GM13976 (cell line): ENCODE measurements around the gene SPAG4.

Experiments used
- DNase-seq: peaks from one replicate; pipeline ENCODE4 v3.0.0; 2012; ENCODE audit warnings: low spot score
- CTCF ChIP-seq: IDR thresholded peaks from 2 replicates; pipeline ENCODE4 v1.5.1; 2012; ENCODE audit warnings: borderline replicate concordance, mild to moderate bottlenecking; ENCODE audit not compliant: insufficient read depth; ENCODE audit errors: extremely low read depth, missing control alignments, control extremely low read depth
- in situ Hi-C: fragments of 300-500 bp; cut with MboI; formaldehyde crosslinking; loops from one replicate; pipeline ENCODE4 v1.12.0; 2022; ENCODE audit warnings: low sequenced_read_pairs, mixed read lengths, inconsistent platforms; ENCODE audit not compliant: unreplicated experiment

Gene SPAG4

DNA sequence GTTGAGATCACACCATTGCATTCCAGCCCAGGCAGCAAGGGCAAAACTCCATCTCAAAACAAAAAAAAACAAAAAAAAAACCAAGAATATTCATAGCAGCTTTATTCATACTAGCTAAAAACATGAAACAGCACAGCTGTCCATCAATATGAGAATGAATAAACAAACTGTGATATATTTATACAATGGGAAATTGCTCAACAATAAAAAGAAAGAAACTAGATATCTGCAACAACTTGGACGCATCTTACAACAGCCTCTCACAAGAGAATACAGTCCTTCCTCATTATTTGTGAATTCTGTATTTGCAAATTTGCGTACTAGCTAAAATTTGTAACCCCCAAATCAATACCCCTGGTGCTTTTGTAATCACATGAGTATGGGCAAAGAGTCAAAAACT, 28.2 kb upstream of the SPAG4 start:
- in situ Hi-C loops = no loop called here
- no peak for TF ChIP-seq CTCF
- no peak for DNase-seq

GRCh38 chr20:35588397-35588796, 27.2 kb upstream of the SPAG4 start:
- no peak for DNase-seq
- in situ Hi-C loops = no loop called here
- TF ChIP-seq CTCF = no peak

- in situ Hi-C loops = no loop called here
- TF ChIP-seq CTCF = no peak
Observed at GRCh38 chr20:35592339-35592974, 23.2 kb upstream of the SPAG4 start.

DNA sequence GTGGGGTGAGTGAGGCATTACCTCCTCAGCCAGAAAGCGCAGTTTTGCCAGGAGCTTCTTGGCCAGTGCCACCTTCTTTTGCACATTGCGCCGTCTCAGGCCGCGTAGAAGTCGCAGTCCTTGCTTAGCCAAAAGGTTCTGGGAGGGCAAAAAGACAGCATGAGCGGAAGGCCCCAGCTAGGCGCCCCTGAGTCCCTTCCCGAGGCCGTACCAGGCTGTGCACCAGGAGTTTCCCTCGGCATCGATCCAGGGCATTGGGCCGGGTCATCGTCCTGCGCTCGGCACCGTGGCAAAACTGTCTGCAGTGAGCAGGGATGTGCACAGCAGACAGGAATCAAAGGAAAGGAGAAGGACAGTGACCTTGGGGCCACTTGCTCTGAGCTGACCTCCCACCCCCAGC, 20.2 kb upstream of the SPAG4 start:
- DNase-seq = no peak
- in situ Hi-C loops = no loop called here
- TF ChIP-seq CTCF = no peak

More at GRCh38 chr20:35592339-35592974, 23.2 kb upstream of the SPAG4 start:
- DNase-seq = no peak

DNA sequence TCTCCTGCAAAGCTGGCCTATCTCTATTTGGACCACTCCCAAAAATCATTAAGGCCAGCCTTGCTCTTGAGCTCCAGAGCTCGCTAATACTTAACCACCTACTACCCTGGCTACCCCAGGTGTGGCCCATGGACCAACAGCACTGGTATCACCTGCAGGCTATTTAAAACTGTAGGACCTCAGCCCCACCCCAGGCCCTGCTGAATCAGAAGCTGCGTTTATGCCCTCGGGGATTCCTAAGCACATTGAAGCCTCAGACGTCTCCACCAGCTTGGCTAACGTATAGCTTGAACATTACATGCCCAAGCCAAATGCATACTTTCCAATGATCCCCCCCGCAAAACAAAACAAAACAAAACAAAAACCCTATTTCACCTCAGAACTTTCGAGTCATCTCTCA, 19.7 kb upstream of the SPAG4 start:
- no peak for TF ChIP-seq CTCF
- no peak for DNase-seq

GRCh38 chr20:35597186-35597585, 18.4 kb upstream of the SPAG4 start:
- no peak for DNase-seq
- no peak for TF ChIP-seq CTCF
- in situ Hi-C loops = no loop called here

More for the DNA sequence above, 19.7 kb upstream of the SPAG4 start:
- in situ Hi-C loops = no loop called here
